GM12878 (cell line): ENCODE measurements around the gene ATF3. TPM values are rescaled to one million over a fixed set of nuclear protein-coding genes. Genes with fewer than 3 reads are reported as not detected.

ENCODE experiments used
- ATAC-seq: fragments of 200-7000 bp; cut with Tn5 transposase; 3 replicates; pipeline ENCODE4 v1.9.1; 2020; ENCODE audit warnings: mild to moderate bottlenecking, moderate library complexity
- BruUV-seq: library from RNA; stranded (reverse); fragments of 400-500 nt; replicated peaks from 2 replicates; lab custom pipeline; 2021; lab: Mats Ljungman, UMichigan
- CTCF ChIA-PET: fragments of 300-600 bp; sonication (Branson Sonifier 250); formaldehyde crosslinking; extraction: SDS; loops from one replicate; lab custom pipeline; 2021; ENCODE audit warnings: inconsistent platforms; lab: Yijun Ruan, JAX
- POLR2A ChIA-PET: fragments of 350-600 bp; formaldehyde crosslinking; extraction: SDS; loops from one replicate; lab custom pipeline; 2021; ENCODE audit warnings: inconsistent platforms; lab: Charles Lee
- RAD21 ChIA-PET: fragments of 300-600 bp; sonication (Branson Sonifier 250); formaldehyde crosslinking; loops from one replicate; lab custom pipeline; 2023; ENCODE audit warnings: antibody characterized with exemption; ENCODE audit not compliant: unreplicated experiment; lab: Charles Lee
- SMC1A ChIA-PET: fragments of 300-600 bp; sonication (Branson Sonifier 250); formaldehyde crosslinking; loops from one replicate; lab custom pipeline; 2023; ENCODE audit not compliant: unreplicated experiment, uncharacterized antibody; lab: Charles Lee
- DNase-seq: peaks from one replicate; pipeline ENCODE4 v3.0.0-alpha.2; 2011; ENCODE audit warnings: low read depth, low spot score
- FAIRE-seq: peaks from 3 replicates; lab custom pipeline; 2011; peaks lifted over from hg19 to GRCh38; lab: Jason Lieb, UNC
- H2AFZ ChIP-seq: 2 replicates; pipeline ENCODE4 v1.6.0; 2011; ENCODE audit warnings: low read depth, low read length, control low read depth; ENCODE audit not compliant: control insufficient read depth
- H3K27ac ChIP-seq: 2 replicates; pipeline ENCODE4 v1.5.1; 2011; ENCODE audit warnings: control low read depth; ENCODE audit not compliant: control insufficient read depth, insufficient read depth
- H3K27me3 ChIP-seq, 2 experiments: replicated peaks in 1 of 2; 2 replicates each; pipeline versions ENCODE4 v1.6.0 to v1.6.1; 2011; ENCODE audit warnings: low read length in 1 of 2; ENCODE audit not compliant: control insufficient read depth in 2 of 2, insufficient read depth in 2 of 2
- H3K36me3 ChIP-seq, 2 experiments: 2 replicates each; pipeline ENCODE4 v1.5.1; 2011; ENCODE audit warnings: low read length in 1 of 2; ENCODE audit not compliant: control insufficient read depth in 2 of 2, insufficient read depth in 2 of 2
- H3K4me1 ChIP-seq: 2 replicates; pipeline ENCODE4 v1.6.1; 2011; ENCODE audit warnings: mild to moderate bottlenecking, low read length, moderate library complexity, mixed read lengths; ENCODE audit not compliant: control insufficient read depth, insufficient read depth
- H3K4me2 ChIP-seq: 2 replicates; pipeline ENCODE4 v1.6.0; 2011; ENCODE audit warnings: control low read depth; ENCODE audit not compliant: control insufficient read depth, insufficient read depth
- H3K4me3 ChIP-seq: fragments of 200-600 bp; sonication (generic); 2 replicates; pipeline ENCODE4 v1.5.1; 2016
- H3K79me2 ChIP-seq: 2 replicates; pipeline ENCODE4 v1.6.0; 2011; ENCODE audit warnings: low read length; ENCODE audit not compliant: control insufficient read depth, insufficient read depth
- H3K9ac ChIP-seq: 2 replicates; pipeline ENCODE4 v1.8.0; 2011; ENCODE audit warnings: low read length, control low read depth, mixed read lengths; ENCODE audit not compliant: control insufficient read depth, insufficient read depth
- H3K9me3 ChIP-seq: replicated peaks from 3 replicates; pipeline ENCODE4 v1.5.1; 2011; ENCODE audit warnings: mild to moderate bottlenecking, low read length; ENCODE audit not compliant: control insufficient read depth, insufficient read depth
- H4K20me1 ChIP-seq: 2 replicates; pipeline ENCODE4 v1.6.0; 2011; ENCODE audit not compliant: control insufficient read depth, insufficient read depth
- BMI1 ChIP-seq: fragments of 450-650 bp; IDR thresholded peaks from 2 replicates; pipeline ENCODE4 v1.6.1; 2016; ENCODE audit warnings: mild to moderate bottlenecking, moderate library complexity, borderline replicate concordance
- CEBPB ChIP-seq, 2 experiments: fragments of 150-350 bp in 1 of 2; IDR thresholded peaks; 2 replicates each; pipeline ENCODE4 v1.6.1; 2012 to 2014; ENCODE audit warnings: low read depth in 2 of 2, low read length in 2 of 2, borderline replicate concordance in 1 of 2, inconsistent platforms in 1 of 2
- CHD1 ChIP-seq: IDR thresholded peaks from 2 replicates; pipeline ENCODE4 v1.6.1; 2012; ENCODE audit warnings: low read depth, low read length, improper control_type of control experiment
- HCFC1 ChIP-seq: fragments of 150-350 bp; IDR thresholded peaks from 2 replicates; pipeline ENCODE4 v1.6.1; 2014; ENCODE audit warnings: low read length
- IKZF2 ChIP-seq, 2 experiments: fragments of 450-650 bp; IDR thresholded peaks; 2 replicates each; pipeline ENCODE4 v1.6.1; 2017; ENCODE audit warnings: mild to moderate bottlenecking in 2 of 2, moderate library complexity in 2 of 2
- IRF4 ChIP-seq: IDR thresholded peaks from 2 replicates; pipeline ENCODE4 v1.6.1; 2011; ENCODE audit warnings: low read depth, low read length
- NFXL1 ChIP-seq: fragments of 450-650 bp; IDR thresholded peaks from 2 replicates; pipeline ENCODE4 v1.6.1; 2017; ENCODE audit warnings: antibody characterized with exemption, mild to moderate bottlenecking, borderline replicate concordance
- SMC3 ChIP-seq: IDR thresholded peaks from 2 replicates; pipeline ENCODE4 v1.6.1; 2011; ENCODE audit warnings: low read length, improper control_type of control experiment, borderline replicate concordance
- SP1 ChIP-seq: IDR thresholded peaks from one replicate; pipeline ENCODE4 v1.6.1; 2011; ENCODE audit warnings: low read depth, low read length
- SREBF1 ChIP-seq: IDR thresholded peaks from 2 replicates; pipeline ENCODE4 v1.6.1; 2012; ENCODE audit warnings: mild to moderate bottlenecking, low read length
- WRNIP1 ChIP-seq: IDR thresholded peaks from 2 replicates; pipeline ENCODE4 v1.6.1; 2011; ENCODE audit warnings: low read depth, low read length, improper control_type of control experiment, borderline replicate concordance
- YY1 ChIP-seq: IDR thresholded peaks from 2 replicates; pipeline ENCODE4 v1.6.1; 2011; ENCODE audit warnings: low read depth, mild to moderate bottlenecking, low read length
- WGBS: methylation state at CpG from one replicate; pipeline ENCODE4 v1.1.6; 2016; ENCODE audit warnings: low lambda C conversion rate; ENCODE audit not compliant: insufficient replicate concordance, insufficient coverage; ENCODE audit errors: missing lambda C conversion rate; 5-methylcytosine and 5-hydroxymethylcytosine counted together
- in situ Hi-C: fragments of 300-500 bp; cut with MboI; formaldehyde crosslinking; loops from 9 replicates; pipeline ENCODE4 v1.14.3; 2018; ENCODE audit warnings: mixed read lengths
- intact Hi-C: fragments of 100-400 bp; cut with micrococcal nuclease; formaldehyde crosslinking; loops from one replicate; pipeline ENCODE4 v1.14.2; 2022; ENCODE audit not compliant: unreplicated experiment
- polyA plus RNA-seq, 11 experiments: library from polyadenylated mRNA; depleted of rRNA in 4 of 11; unstranded in 6 of 11; stranded (reverse) in 5 of 11; fragments of >200 nt; fragmentation: Nextera tagmentation in 4 of 11; fragmentation: Illumina TruSeq in 1 of 11; extraction: Ambion mirVana in 4 of 11; extraction: Trizol in 1 of 11; gene quantifications; 1 replicate in 1 of 11; 2 replicates in 10 of 11; pipeline versions ENCODE4 v1.2.1 to v1.2.3, GENCODE V29; 2011 to 2016; ENCODE audit warnings: inconsistent platforms in 2 of 11, missing spikeins in 2 of 11, low read depth in 1 of 11
- total RNA-seq, 4 experiments: library from RNA; depleted of rRNA in 3 of 4; stranded (reverse); fragments of >200 nt in 3 of 4; fragmentation: Illumina TruSeq in 1 of 4; extraction: Trizol in 1 of 4; gene quantifications; 2 replicates each; pipeline versions ENCODE4 v1.2.1 to v1.2.3, GENCODE V29; 2013 to 2021
- TF ChIP-seq, protein P1 (sequence below): IDR thresholded peaks from 2 replicates; pipeline ENCODE4 v1.6.1; 2012; ENCODE audit warnings: low read length, inconsistent platforms
- TF ChIP-seq, protein P2 (sequence below): IDR thresholded peaks from 2 replicates; pipeline ENCODE4 v1.6.1; 2011; ENCODE audit warnings: low read depth, mild to moderate bottlenecking, low read length, moderate library complexity, borderline replicate concordance; ENCODE audit errors: extremely low read depth
- TF ChIP-seq, protein P3 (sequence below): IDR thresholded peaks from 2 replicates; pipeline ENCODE4 v1.6.1; 2012; ENCODE audit warnings: improper control_type of control experiment, low read depth, low read length; ENCODE audit not compliant: insufficient replicate concordance
- TF ChIP-seq, protein P4 (sequence below): fragments of 450-650 bp; IDR thresholded peaks from 2 replicates; pipeline ENCODE4 v1.6.1; 2018; ENCODE audit warnings: borderline replicate concordance, mild to moderate bottlenecking; ENCODE audit not compliant: partially characterized antibody

Gene ATF3
- total and polyA plus RNA-seq, 10 of the 15 experiments (the other 5 are each of a cell fraction or from before 2014, with no cell fraction given), result 3.0 to 13.9 (median 8.3) TPM

DNA sequence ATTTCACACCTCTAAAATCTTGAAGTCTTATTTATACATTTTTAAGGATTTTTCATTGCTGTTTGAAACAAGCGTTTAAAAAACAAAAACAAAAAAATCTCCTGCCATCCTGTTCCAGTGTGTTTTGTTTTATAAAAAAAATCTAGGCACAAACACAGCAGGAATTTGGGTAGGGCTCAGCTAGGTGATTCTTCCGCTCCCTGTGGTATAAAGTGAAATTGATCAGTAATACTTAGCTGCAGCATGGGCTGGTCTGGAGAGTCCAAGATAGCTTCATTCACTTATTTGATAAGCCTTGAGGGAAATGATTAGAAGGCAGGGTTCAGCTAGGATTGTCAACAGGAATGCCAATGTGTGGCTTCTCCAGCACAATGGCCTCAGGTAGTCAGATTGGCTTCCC, 25.7 kb downstream of the ATF3 start:
- H3K4me1 ChIP-seq, result peaks cover 37% of the 10 kb centered on the region
- ATAC-seq, result no peak
- ChIA-PET SMC1A (interaction anchor here (1.5 to 1.6 kb wide), 2 partner anchors 12 to 23 kb away, joined by 4 to 6 read pairs; no protein-coding TSS in a partner anchor), RAD21 (interaction anchor here (1.0 to 1.1 kb wide), 2 partner anchors 44 to 178 kb away, joined by 3 to 4 read pairs; no protein-coding TSS in a partner anchor), POLR2A (interaction anchor here (1.0 kb wide), 1 partner anchor 15 kb away, joined by 3 read pairs; no protein-coding TSS in a partner anchor), CTCF (interaction anchor here (1.0 kb wide), 1 partner anchor 96 kb away, joined by 3 read pairs; no protein-coding TSS in a partner anchor)
- DNase-seq, result no peak
- no peak overlapping the region for H3K27ac ChIP-seq
- in situ Hi-C loops (no loop called here), intact Hi-C loops (no loop called here)
- H4K20me1 ChIP-seq, result no peaks in the 10 kb centered on the region
- WGBS, result 100% methylated on average over 2 of the region's 2 CpGs
- FAIRE-seq, result no peak
- H3K9me3 ChIP-seq, result peaks cover 4% of the 10 kb centered on the region
- H3K27me3 ChIP-seq, result no peaks in the 10 kb centered on the region
- H3K4me3 ChIP-seq, result no peak overlapping the region
- no peak overlapping the region for H3K9ac ChIP-seq
- BruUV-seq, result no TSS peak
- no peaks in the 10 kb centered on the region for H3K36me3 ChIP-seq
- no peak overlapping the region for H3K4me2 ChIP-seq
- H3K79me2 ChIP-seq, result no peaks in the 10 kb centered on the region
- no peak overlapping the region for H2AFZ ChIP-seq
- no peak for TF ChIP-seq WRNIP1
- TF ChIP-seq SP1, result no peak
- no peak for TF ChIP-seq SMC3
- no peak for TF ChIP-seq SREBF1
- no peak for TF ChIP-seq BMI1
- TF ChIP-seq HCFC1, result no peak
- no peak for TF ChIP-seq IKZF2 (IDR thresholded peaks at IDR 0.05)
- no peak for TF ChIP-seq CEBPB (IDR thresholded peaks at IDR 0.05; ENCODE audit: borderline replicate concordance in 1 of 2, low read depth in 2 of 2, low read length in 2 of 2)
- TF ChIP-seq, protein P1, sequence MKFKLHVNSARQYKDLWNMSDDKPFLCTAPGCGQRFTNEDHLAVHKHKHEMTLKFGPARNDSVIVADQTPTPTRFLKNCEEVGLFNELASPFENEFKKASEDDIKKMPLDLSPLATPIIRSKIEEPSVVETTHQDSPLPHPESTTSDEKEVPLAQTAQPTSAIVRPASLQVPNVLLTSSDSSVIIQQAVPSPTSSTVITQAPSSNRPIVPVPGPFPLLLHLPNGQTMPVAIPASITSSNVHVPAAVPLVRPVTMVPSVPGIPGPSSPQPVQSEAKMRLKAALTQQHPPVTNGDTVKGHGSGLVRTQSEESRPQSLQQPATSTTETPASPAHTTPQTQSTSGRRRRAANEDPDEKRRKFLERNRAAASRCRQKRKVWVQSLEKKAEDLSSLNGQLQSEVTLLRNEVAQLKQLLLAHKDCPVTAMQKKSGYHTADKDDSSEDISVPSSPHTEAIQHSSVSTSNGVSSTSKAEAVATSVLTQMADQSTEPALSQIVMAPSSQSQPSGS, result no peak
- TF ChIP-seq NFXL1, result no peak
- no peak for TF ChIP-seq CHD1
- TF ChIP-seq, protein P2, sequence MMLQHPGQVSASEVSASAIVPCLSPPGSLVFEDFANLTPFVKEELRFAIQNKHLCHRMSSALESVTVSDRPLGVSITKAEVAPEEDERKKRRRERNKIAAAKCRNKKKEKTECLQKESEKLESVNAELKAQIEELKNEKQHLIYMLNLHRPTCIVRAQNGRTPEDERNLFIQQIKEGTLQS, result no peak
- TF ChIP-seq, protein P3, sequence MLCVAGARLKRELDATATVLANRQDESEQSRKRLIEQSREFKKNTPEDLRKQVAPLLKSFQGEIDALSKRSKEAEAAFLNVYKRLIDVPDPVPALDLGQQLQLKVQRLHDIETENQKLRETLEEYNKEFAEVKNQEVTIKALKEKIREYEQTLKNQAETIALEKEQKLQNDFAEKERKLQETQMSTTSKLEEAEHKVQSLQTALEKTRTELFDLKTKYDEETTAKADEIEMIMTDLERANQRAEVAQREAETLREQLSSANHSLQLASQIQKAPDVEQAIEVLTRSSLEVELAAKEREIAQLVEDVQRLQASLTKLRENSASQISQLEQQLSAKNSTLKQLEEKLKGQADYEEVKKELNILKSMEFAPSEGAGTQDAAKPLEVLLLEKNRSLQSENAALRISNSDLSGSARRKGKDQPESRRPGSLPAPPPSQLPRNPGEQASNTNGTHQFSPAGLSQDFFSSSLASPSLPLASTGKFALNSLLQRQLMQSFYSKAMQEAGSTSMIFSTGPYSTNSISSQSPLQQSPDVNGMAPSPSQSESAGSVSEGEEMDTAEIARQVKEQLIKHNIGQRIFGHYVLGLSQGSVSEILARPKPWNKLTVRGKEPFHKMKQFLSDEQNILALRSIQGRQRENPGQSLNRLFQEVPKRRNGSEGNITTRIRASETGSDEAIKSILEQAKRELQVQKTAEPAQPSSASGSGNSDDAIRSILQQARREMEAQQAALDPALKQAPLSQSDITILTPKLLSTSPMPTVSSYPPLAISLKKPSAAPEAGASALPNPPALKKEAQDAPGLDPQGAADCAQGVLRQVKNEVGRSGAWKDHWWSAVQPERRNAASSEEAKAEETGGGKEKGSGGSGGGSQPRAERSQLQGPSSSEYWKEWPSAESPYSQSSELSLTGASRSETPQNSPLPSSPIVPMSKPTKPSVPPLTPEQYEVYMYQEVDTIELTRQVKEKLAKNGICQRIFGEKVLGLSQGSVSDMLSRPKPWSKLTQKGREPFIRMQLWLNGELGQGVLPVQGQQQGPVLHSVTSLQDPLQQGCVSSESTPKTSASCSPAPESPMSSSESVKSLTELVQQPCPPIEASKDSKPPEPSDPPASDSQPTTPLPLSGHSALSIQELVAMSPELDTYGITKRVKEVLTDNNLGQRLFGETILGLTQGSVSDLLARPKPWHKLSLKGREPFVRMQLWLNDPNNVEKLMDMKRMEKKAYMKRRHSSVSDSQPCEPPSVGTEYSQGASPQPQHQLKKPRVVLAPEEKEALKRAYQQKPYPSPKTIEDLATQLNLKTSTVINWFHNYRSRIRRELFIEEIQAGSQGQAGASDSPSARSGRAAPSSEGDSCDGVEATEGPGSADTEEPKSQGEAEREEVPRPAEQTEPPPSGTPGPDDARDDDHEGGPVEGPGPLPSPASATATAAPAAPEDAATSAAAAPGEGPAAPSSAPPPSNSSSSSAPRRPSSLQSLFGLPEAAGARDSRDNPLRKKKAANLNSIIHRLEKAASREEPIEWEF, result no peak
- no peak for TF ChIP-seq YY1
- TF ChIP-seq IRF4, result no peak
- TF ChIP-seq, protein P4, sequence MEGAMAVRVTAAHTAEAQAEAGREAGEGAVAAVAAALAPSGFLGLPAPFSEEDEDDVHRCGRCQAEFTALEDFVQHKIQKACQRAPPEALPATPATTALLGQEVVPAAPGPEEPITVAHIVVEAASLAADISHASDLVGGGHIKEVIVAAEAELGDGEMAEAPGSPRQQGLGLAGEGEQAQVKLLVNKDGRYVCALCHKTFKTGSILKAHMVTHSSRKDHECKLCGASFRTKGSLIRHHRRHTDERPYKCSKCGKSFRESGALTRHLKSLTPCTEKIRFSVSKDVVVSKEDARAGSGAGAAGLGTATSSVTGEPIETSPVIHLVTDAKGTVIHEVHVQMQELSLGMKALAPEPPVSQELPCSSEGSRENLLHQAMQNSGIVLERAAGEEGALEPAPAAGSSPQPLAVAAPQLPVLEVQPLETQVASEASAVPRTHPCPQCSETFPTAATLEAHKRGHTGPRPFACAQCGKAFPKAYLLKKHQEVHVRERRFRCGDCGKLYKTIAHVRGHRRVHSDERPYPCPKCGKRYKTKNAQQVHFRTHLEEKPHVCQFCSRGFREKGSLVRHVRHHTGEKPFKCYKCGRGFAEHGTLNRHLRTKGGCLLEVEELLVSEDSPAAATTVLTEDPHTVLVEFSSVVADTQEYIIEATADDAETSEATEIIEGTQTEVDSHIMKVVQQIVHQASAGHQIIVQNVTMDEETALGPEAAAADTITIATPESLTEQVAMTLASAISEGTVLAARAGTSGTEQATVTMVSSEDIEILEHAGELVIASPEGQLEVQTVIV, result no peak
